HuH-7.5 (cell line): ENCODE results near the gene TMEM164.
"Not testable (repeated sequence)": the region's sequence is repeated elsewhere in the genome, so short reads cannot be mapped to it uniquely, and the experiment has no call there.

Experiments
- DNase-seq: peaks from one replicate; pipeline ENCODE4 v3.0.0; 2011; ENCODE audit warnings: low spot score

The TMEM164 gene

GRCh38 chrX:110002300-110003166 is at the start of gene TMEM164:
Gene TMEM164, plus strand, starts transcription at chrX:110003114. Its CDS starts 661 bp downstream, at chrX:110003775.
- DNase-seq: peak; percentile 43

GRCh38 chrX:109954333-109954732 is 48.6 kb upstream of the TMEM164 start:
- DNase-seq: no peak

GRCh38 chrX:109954955-109955354 is 48.0 kb upstream of the TMEM164 start:
- no peak for DNase-seq

- no peak for DNase-seq
Measured at GRCh38 chrX:109958266-109958665, 44.6 kb upstream of the TMEM164 start.

GRCh38 chrX:109959356-109959871 is 43.5 kb upstream of the TMEM164 start:
- DNase-seq: no peak

GRCh38 chrX:109964390-109964789 is 38.5 kb upstream of the TMEM164 start:
- no peak for DNase-seq

- DNase-seq: no peak
Measured at GRCh38 chrX:109966246-109966645, 36.7 kb upstream of the TMEM164 start.

- no peak for DNase-seq
Measured at GRCh38 chrX:109967156-109967555, 35.8 kb upstream of the TMEM164 start.

GRCh38 chrX:109970841-109971240 is 32.1 kb upstream of the TMEM164 start:
- DNase-seq: not testable (repeated sequence)

GRCh38 chrX:109974906-109975655 is 27.8 kb upstream of the TMEM164 start:
- no peak for DNase-seq

GRCh38 chrX:109985210-109985609 is 17.7 kb upstream of the TMEM164 start:
- not testable (repeated sequence) for DNase-seq

- DNase-seq: no peak
Measured at GRCh38 chrX:109987884-109988283, 15.0 kb upstream of the TMEM164 start.

GRCh38 chrX:109990582-109991276 is 12.2 kb upstream of the TMEM164 start:
- DNase-seq: no peak

GRCh38 chrX:109992203-109992602 is 10.7 kb upstream of the TMEM164 start:
- no peak for DNase-seq

- no peak for DNase-seq
Measured at GRCh38 chrX:109995155-109995554, 7.8 kb upstream of the TMEM164 start.

- no peak for DNase-seq
Measured at GRCh38 chrX:109997786-109998452, 5.0 kb upstream of the TMEM164 start.

GRCh38 chrX:110000000-110000399 is 2.9 kb upstream of the TMEM164 start:
- DNase-seq: no peak

- DNase-seq: no peak
Measured at GRCh38 chrX:110000847-110001713, 1.8 kb upstream of the TMEM164 start.

GRCh38 chrX:110001740-110002299 is 1.1 kb upstream of the TMEM164 start:
- no peak for DNase-seq
